ENCODE results near the gene STK11. TPM values are rescaled to one million over a fixed set of nuclear protein-coding genes. Genes with fewer than 3 reads are reported as not detected.
"Not testable (repeated sequence)": the region's sequence is repeated elsewhere in the genome, so short reads cannot be mapped to it uniquely, and the experiment has no call there.

The STK11 gene
- total RNA-seq, 4 donors from 2014 or later: 98.4 to 135 (median 117) TPM

GRCh38 chr19:1189419-1189818 is 16.2 kb upstream of the STK11 start:
- TF ChIP-seq POLR2A (IDR thresholded peaks at IDR 0.05) (no peak), CTCF (IDR thresholded peaks at IDR 0.05) (no peak)

GRCh38 chr19:1199531-1199930 is 6.0 kb upstream of the STK11 start:
- TF ChIP-seq CTCF (IDR thresholded peaks at IDR 0.05): no peak
- no peak for TF ChIP-seq POLR2A (IDR thresholded peaks at IDR 0.05)
- no peaks in the 10 kb centered on the region for H3K9me3 ChIP-seq
- H3K27ac ChIP-seq: no peak overlapping the region
- DNase-seq: no peak
- peaks cover 0 to 13% (median 5%) of the 10 kb centered on the region in 4 donors for H3K4me1 ChIP-seq
- H3K36me3 ChIP-seq: no peaks in the 10 kb centered on the region
- no peaks in the 10 kb centered on the region for H3K27me3 ChIP-seq
- H3K4me3 ChIP-seq: no peak overlapping the region

More at GRCh38 chr19:1189419-1189818, 16.2 kb upstream of the STK11 start:
- H3K36me3 ChIP-seq: no peaks in the 10 kb centered on the region
- no peak for DNase-seq
- no peaks in the 10 kb centered on the region for H3K4me1 ChIP-seq
- no peaks in the 10 kb centered on the region for H3K27me3 ChIP-seq
- H3K27ac ChIP-seq: no peak overlapping the region
- H3K9me3 ChIP-seq: no peaks in the 10 kb centered on the region
- no peak overlapping the region for H3K4me3 ChIP-seq

GRCh38 chr19:1200614-1201013 is 5.0 kb upstream of the STK11 start:
- not testable (repeated sequence) for H3K9me3 ChIP-seq, H3K27ac ChIP-seq, H3K36me3 ChIP-seq, H3K27me3 ChIP-seq, DNase-seq, H3K4me3 ChIP-seq
- H3K4me1 ChIP-seq: peaks cover 0 to 20% (median 10%) of the 10 kb centered on the region in 4 donors

GRCh38 chr19:1206150-1206863 is 729 bp downstream of the STK11 start:
- TF ChIP-seq CTCF (IDR thresholded peaks at IDR 0.05) (no peak), POLR2A (IDR thresholded peaks at IDR 0.05) (no peak)
- Histone ChIP-seq H3K36me3 (peaks cover 0 to 4% (median 0%) of the 10 kb centered on the region in 3 donors), H3K27ac (peak overlapping the region; percentile 84 to 90 (median 85)), H3K27me3 (no peaks in the 10 kb centered on the region), H3K9me3 (no peaks in the 10 kb centered on the region), H3K4me1 (peaks cover 0 to 65% (median 31%) of the 10 kb centered on the region in 4 donors), H3K4me3 (peak overlapping the region; percentile 54 to 88 (median 74))
- peak in 1 of 3 donors; percentile 60 for DNase-seq

GRCh38 chr19:1206864-1207450 is 1.4 kb downstream of the STK11 start:
- Histone ChIP-seq H3K27ac (peak overlapping the region; percentile 84 to 90 (median 85)), H3K36me3 (peaks cover 0 to 10% (median 0%) of the 10 kb centered on the region in 3 donors), H3K4me3 (peak overlapping the region; percentile 54 to 88 (median 74)), H3K27me3 (no peaks in the 10 kb centered on the region), H3K9me3 (no peaks in the 10 kb centered on the region), H3K4me1 (peaks cover 0 to 71% (median 31%) of the 10 kb centered on the region in 4 donors)
- peak; percentile 26 to 73 (median 72) for DNase-seq
- TF ChIP-seq CTCF (IDR thresholded peaks at IDR 0.05): no peak
- no peak for TF ChIP-seq POLR2A (IDR thresholded peaks at IDR 0.05)

- TF ChIP-seq POLR2A (IDR thresholded peaks at IDR 0.05): peak; percentile 67 to 77
Observed at GRCh38 chr19:1208830-1209229, 3.3 kb downstream of the STK11 start.

More at GRCh38 chr19:1208830-1209229, 3.3 kb downstream of the STK11 start:
- H3K27me3 ChIP-seq, H3K9me3 ChIP-seq, H3K36me3 ChIP-seq: not testable (repeated sequence)
- peaks cover 0 to 76% (median 31%) of the 10 kb centered on the region in 4 donors for H3K4me1 ChIP-seq
- peak overlapping the region in 2 of 4 donors; percentile 16 to 37 for H3K4me3 ChIP-seq
- H3K27ac ChIP-seq: peak overlapping the region in 3 of 4 donors; percentile 84 to 93 (median 90)
- DNase-seq: peak in 2 of 3 donors; percentile 87 to 92
